PFSK-1 (cell line): ENCODE results near the gene RHOBTB3.

Experiments used
- POLR2AphosphoS5 ChIP-seq: IDR thresholded peaks from 2 replicates; pipeline ENCODE4 v1.6.1; 2012; ENCODE audit warnings: low read depth, mild to moderate bottlenecking, control low read depth, low read length, moderate library complexity
- SIN3A ChIP-seq: IDR thresholded peaks from 2 replicates; pipeline ENCODE4 v1.6.1; 2012; ENCODE audit warnings: mild to moderate bottlenecking, low read length, moderate library complexity, borderline replicate concordance; ENCODE audit not compliant: insufficient read depth
- TF ChIP-seq, protein P1 (sequence below), 2 experiments: IDR thresholded peaks; 2 replicates each; pipeline versions ENCODE4 v1.6.1 to v1.8.0; 2011 to 2012; ENCODE audit warnings: low read depth in 2 of 2, low read length in 2 of 2, control low read depth in 1 of 2, inconsistent platforms in 1 of 2, mild to moderate bottlenecking in 1 of 2, moderate library complexity in 1 of 2; ENCODE audit not compliant: insufficient read depth in 1 of 2

RHOBTB3 gene

DNA sequence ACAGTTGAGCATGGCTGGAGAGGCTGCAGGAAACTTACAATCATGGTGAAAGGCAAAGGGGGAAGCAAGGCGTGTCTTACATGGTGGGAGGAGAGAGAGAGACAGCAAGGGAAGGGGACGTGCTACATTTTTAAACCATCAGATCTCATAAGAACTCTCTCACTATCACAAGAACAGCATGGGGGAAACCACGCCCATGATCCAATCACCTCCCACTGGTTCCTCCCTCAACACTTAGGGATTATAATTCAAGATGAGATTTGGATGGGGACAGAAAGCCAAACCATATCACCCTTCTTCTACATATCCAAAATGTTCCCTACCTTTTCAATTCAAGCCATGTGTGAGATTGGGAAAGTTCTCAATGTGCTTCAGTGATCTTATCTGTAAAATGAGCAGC, 114.3 kb downstream of the RHOBTB3 start:
- TF ChIP-seq POLR2AphosphoS5 (no peak), SIN3A (no peak)
- TF ChIP-seq, protein P1, sequence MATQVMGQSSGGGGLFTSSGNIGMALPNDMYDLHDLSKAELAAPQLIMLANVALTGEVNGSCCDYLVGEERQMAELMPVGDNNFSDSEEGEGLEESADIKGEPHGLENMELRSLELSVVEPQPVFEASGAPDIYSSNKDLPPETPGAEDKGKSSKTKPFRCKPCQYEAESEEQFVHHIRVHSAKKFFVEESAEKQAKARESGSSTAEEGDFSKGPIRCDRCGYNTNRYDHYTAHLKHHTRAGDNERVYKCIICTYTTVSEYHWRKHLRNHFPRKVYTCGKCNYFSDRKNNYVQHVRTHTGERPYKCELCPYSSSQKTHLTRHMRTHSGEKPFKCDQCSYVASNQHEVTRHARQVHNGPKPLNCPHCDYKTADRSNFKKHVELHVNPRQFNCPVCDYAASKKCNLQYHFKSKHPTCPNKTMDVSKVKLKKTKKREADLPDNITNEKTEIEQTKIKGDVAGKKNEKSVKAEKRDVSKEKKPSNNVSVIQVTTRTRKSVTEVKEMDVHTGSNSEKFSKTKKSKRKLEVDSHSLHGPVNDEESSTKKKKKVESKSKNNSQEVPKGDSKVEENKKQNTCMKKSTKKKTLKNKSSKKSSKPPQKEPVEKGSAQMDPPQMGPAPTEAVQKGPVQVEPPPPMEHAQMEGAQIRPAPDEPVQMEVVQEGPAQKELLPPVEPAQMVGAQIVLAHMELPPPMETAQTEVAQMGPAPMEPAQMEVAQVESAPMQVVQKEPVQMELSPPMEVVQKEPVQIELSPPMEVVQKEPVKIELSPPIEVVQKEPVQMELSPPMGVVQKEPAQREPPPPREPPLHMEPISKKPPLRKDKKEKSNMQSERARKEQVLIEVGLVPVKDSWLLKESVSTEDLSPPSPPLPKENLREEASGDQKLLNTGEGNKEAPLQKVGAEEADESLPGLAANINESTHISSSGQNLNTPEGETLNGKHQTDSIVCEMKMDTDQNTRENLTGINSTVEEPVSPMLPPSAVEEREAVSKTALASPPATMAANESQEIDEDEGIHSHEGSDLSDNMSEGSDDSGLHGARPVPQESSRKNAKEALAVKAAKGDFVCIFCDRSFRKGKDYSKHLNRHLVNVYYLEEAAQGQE (IDR thresholded peaks at IDR 0.05; ENCODE audit: insufficient read depth in 1 of 2, low read depth in 2 of 2, low read length in 2 of 2) = no peak
